Measurements from ENCODE around the gene OS9.
"Not testable (repeated sequence)": the region's sequence is repeated elsewhere in the genome, so short reads cannot be mapped to it uniquely, and the experiment has no call there.

GRCh38 chr12:57645990-57646658 lies 47.8 kb upstream of the OS9 start:
- not testable (repeated sequence) for TF ChIP-seq GABPA (IDR thresholded peaks at IDR 0.05 in 1 of 2, conservative IDR thresholded peaks at IDR 0.05 in 1 of 2); EGR1 (IDR thresholded peaks at IDR 0.05; ENCODE audit: low read depth in 2 of 2)
